Measurements from ENCODE around the gene ZNF236.

Gene ZNF236

DNA sequence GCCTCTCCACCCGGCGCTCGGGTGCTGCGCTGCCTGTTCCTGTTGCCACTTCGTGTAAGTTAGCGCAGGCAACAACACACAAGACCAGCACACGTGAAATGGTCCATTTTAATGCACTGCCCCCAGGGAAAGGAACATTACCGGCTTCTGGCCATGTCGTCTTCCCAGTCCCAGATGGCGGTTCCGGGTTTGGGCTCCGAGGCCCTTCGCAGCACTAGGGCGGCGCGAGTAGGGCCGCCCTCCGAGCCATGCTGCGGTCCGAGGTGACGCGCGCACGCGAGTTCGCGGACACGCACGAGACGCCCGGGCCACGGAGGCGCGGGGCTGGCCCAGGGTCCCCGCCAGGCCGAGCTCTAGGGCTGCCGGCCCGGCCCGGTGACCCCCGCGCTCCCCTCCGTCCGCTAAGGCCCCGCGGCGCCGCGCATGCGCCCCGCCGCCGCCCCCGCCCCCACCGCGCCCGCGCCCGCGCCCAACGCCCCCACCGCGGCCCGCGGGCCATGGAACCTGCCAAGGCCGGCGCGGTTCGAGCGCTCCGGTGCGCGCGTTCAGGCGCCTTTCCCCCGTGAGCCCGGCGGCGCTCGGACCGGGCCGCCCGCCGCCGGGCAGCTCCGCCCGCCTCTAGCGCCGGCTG lies 367 bp upstream of the ZNF236 start:
- peak; percentile 18 to 62 for DNase-seq

DNA sequence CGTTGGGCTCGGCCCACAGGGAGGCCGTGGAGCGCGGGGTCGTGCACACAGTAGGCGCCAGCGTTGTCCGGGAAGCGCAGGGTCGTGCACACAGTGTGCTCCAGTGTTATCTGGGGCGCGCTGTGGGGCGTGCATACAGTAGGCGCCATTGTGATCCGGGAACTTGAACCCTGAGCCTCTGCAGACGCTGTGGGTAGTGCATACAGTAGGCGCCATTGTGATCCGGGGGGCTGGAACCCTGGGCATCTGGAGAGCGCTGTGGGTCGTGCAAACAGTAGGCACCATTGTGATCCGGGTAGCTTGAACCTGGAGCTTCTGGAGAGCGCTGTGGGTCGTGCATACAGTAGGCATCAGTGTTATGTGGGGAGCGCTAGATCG lies 793 bp downstream of the ZNF236 start:
- no peak for DNase-seq

DNA sequence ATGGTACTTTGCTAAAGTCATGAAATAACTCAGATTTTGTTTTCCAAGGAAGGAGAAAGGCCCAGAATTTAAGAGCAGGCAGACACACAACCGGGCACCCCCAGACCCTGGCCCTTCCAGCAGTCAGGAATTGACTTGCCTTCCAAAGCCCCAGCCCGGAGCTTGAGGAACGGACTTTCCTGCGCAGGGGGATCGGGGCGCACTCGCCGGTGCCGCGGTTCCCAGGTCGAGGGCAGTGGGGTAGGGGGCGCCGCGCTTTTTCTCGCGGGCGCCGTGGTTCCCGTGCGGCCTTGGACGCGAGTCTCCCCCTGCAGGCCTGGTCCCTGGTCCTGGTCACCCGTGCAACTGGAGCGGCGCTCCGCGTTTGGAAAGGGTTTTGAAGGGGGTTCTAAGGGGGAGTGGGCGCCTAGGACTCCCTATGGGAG lies 1.2 kb downstream of the ZNF236 start:
- DNase-seq = peak in 1 of 2 donors; percentile 21

DNA sequence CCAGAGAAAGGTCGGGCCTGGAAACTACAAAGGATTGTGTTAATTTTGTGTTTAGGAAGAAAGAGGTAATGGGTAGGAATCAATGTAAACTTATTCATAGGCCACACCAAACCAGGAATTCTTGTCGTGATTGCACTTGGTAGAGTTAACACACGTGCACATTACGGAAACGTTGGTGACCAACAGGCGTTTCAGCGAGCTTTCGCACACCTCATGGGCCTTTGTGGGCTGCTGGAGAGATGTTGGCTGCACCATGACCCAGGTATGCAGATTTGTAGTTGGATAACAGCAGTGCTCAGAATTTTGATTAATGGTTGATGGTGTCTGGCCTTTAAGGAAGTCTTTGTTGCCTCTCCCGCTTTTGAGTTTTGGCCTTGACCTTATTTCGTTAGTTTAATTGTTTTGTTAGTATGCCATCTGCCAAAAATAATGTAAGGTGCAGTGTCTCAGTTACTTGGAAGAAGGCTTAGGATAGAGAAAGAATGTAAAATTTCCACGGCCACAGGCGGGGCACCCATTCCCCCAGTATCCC lies 1.9 kb downstream of the ZNF236 start:
- DNase-seq = no peak

DNA sequence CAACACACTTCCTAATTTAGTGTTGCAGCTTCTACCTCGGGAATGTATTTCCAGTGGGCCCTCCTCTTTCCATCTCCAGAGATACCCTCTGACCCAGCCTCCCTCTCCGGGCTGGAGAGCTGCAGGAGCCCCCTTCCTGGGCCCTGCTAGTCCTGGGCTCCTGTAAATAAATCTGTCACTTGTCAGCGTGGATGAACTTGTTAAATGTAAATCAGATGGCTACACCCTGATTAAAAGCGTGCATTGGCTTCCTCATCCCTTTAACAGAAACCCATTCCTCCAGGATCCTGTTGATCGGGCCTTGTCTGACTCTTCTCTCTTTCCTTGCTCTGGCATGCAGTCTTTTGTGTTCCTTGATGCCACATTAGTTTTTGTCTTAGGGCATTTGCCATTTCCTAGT lies 2.4 kb downstream of the ZNF236 start:
- no peak for DNase-seq

DNA sequence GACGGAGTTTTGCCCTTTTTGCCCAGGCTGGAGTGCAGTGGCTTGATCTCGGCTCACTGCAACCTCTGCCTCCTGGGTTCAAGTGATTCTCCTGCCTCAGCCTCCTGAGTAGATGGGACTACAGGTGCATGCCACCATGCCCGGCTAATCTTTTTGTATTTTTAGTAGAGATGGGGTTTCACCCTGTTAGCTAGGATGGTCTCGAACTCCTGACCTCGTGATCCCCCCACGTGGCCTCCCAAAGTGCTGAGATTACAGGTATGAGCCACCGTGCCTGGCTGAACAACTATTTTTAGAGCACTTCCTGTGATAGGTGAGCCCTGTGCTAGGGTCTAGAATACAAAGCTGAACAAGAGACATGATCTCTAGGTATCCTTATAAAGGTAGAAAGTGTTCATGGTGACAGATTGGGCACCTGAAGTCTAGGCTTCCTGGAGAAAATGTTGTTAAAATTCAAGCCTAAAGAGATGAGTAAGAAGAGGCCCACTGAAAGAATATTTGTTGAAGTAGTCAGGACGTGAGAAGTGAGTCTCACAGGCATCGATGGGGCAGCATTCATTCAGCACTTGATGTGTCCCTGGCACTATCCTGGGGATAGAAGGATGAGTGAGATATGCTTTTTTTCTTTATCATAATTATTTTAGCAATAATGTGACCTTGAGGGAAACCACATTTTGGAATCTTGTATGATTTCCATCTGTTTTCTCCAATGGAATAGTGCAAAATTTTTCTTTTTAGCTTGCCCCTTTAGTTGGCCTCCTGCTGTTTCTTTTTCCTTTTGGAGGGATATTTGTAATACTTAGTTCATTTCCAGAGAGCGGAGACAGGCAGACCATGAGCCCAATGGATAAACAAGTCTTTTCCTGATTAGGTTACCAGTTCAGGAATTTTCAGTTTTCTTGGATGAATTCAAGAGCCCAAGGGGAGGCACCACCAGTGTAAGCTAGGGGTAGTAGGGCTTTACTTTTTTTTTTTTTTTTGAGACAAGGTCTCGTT lies 5.1 kb downstream of the ZNF236 start:
- DNase-seq = no peak

DNA sequence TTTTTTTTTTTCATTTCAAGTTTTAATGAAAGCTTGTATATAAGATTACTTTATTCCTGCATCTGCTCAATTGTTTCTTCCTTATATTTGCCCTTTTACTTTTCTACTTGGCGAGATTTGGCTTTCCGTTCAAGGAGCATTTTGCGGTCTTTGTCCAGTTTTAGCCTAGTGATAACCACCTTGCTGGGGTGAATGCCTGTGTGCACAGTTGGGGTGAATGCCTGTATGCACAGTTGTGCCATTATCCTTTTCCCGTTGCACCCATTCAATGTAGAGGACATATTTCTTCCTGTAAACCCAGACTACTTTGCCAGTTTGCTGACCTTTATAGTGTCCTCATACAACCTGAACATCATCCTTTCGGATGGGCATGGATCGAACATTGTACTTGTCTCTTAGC lies 12.0 kb downstream of the ZNF236 start:
- no peak for DNase-seq

DNA sequence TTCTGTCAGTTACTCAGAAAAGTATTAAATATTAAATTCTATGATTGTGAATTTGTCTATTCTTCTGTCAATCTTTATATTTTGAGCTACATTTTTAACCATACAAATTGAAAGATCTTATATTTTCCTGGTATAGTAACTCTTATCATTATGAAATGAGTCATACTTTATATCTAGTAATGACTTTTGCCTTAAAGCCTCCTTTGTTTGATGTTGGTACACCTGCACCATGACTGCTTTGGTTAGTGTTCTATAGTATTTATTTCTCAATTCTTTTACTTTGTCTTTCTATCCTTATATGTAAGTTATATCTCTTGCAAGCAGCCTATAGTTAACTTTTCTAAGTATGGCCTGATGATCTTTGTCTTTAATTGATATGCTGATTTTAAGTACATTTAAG lies 13.0 kb downstream of the ZNF236 start:
- no peak for DNase-seq

DNA sequence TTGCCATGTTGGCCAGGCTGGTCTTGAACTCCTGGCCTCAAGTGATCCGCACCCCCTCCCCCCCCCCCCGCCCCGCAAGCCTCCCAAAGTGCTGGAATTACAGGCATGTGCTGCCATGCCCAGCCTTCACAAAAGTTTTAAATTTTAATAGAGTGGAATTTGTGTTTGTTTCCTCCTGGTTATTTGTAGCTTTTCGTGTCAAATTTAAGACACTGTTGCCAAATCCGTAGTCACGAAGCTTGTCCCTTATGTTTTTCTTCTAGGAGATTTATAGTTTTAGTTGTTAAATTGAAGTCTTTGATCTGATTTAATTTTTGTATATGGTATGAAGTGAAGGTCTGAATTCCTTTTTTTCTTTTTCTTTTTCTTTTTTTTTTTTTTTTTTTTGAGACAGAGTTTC lies 14.7 kb downstream of the ZNF236 start:
- DNase-seq = no peak

DNA sequence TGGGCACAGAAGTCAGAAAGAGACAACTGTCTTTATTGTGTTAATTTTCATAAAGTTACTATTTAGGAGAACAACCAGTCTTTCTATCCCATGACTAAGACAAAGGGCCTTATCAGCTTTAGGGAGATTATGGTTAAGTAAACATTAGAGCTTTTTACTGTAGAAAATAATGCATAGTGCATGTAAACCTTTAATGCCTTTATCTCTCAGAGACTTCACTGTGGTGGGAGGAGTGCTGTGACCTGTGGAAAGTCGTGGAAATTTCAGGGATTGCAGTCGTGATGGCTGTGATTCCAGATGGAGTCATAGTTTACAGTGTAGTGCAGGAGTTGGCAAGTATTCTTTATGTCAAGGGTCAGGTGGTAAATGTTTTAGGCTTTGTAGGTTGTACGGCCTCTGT lies 15.8 kb downstream of the ZNF236 start:
- DNase-seq = no peak

DNA sequence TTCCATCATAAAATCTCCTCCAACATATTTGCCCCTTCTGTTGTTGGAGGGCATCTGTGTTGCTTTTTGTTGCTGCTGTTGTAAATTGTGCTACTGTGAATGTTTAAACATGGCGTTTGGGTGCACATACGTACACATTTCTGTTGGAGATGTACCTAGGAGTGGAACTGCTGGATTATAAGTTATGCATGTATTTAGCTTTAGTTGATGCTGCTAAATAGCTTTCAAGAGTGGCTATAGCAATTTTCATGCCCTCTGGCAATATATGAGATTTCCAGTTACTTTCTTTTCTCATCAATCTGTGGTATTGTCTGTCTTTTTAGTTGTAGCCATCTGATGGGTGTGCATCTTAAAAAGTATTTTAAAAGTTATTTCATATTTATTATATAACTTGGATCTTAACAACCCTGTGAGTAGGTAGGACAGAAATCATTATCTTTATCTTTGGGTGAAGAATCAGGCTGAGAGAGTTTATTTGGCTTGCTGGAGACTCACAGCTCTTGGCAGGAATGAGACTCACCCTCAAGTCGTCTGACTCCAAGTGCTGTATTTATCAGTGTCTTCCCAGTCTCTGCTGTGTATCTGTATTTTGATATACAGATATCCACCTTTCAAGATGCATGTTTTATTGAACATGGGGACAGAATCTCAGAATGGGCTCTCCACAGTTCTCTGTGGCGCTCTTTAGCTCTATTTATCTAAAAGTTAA lies 16.9 kb downstream of the ZNF236 start:
- DNase-seq = no peak

DNA sequence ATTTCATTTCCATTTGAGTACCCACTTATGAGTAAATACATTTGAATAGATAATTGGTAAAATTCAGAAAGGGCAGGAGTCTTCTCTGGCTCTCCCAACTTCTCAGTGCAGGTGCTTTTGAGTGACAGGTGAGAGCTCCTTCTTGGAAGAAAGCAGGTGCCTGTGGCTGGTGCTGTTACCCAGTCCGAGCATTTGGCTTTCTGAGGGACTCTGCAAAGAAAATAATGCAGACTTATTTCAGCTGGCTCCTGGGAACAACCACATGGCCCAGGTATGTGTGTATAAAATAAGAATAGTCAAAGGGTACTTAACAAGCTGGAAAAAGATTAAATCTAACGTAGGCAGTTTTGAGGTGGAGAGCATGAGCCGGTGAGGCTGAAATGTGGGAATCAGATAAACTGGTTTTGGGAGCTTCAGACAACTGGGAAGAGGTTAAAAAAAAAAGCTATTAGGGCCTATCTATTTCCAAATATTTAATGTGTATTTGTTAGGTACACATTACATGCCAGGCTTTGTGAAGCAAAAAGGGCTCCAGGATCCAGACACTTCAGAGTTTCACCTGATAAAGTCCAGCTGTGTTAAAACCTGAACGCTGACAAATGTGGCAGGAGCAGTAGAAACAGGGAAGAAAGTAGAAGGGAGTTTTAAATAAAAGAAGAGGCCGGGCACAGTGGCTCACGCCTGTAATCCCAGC lies 20.6 kb downstream of the ZNF236 start:
- no peak for DNase-seq

DNA sequence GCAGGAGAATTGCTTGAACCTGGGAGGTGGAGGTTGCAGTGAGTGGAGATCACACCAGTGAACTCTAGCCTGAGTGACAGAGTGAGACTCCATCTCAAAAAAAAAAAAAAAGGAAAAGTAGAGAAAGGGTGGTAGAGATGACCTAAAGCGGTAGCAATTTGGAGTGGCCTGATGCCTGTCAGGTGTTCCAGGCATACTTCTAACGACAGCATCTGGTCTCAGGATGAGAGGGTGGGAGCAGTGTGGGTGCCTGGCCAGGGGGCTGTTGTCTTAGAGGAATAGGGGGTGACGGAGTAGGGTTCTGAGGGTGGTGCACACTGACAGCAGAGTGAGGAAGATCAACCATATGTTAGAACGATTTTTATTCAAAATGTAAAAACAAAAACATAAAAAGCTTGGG lies 21.8 kb downstream of the ZNF236 start:
- DNase-seq = no peak

DNA sequence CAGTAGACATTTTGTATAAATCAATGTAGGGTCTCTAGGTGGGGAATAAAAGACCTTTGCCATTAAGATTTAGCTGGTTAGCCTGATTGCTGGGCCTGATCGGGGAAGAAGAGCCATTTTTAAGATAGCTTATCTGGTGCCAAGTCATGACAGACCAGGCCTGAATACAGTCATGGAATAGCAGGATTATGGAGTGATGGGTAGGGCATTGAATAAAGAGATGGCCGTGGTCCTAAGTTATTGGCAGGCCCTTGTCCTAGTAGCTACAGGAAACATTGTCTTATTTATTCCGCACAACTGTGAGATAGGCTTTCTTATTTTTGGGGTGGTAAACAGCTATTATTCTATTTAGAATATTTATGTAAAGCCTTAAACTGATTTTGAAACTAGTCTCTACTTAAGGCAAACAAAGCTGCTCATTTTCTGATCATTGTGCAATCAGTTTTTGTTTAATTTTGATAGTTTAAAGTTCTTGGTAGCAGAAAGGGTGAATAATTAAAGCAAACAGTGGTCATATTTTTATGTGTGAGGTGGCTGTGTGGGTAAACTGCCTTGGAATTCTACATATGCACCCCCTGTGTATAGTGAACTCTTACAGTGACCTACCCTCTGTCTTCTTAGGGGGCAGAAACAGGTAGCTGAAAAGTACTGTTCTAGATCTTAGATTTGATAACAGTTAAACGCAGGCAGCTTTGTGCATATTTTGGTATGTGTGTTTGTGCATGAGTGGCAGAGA lies 22.6 kb downstream of the ZNF236 start:
- no peak for DNase-seq

DNA sequence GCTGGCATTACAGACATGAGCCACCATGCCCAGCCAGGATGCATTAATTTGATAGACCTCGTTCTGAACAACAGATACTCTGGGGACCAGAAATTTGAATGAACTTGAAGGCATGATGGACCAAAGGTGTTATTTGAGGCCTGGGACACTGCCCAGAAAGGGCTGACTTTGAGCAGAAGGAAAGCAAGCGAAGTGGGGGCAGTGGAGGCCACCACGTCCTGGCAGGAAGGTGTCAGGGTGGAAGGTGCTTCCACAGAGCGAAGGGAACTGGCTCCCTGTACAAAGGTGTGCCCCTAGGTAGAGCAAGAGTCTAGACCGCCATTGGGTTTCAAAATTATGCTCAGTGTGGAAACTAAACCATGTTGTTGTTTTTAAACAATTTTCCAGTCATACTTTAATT lies 23.9 kb downstream of the ZNF236 start:
- DNase-seq = no peak

DNA sequence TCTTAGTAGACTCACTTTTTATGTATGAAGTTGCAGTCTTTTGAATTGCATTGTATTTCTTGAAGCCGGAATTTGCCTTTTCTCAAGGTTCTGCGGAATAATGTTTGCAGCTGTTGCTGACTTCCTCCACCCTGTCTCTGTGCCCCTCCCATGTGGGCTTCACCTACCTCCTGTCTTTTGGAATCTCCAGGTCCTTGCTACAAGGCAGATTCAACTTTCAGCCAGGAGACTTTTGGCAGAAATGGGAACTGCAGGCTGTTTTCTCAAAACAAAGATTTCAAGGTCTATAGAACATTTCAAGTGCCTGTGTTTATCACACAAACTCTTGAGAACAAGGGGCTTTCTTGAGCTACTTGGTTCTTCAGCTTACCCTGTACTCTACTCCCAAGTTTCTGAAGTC lies 25.6 kb downstream of the ZNF236 start:
- no peak for DNase-seq

DNA sequence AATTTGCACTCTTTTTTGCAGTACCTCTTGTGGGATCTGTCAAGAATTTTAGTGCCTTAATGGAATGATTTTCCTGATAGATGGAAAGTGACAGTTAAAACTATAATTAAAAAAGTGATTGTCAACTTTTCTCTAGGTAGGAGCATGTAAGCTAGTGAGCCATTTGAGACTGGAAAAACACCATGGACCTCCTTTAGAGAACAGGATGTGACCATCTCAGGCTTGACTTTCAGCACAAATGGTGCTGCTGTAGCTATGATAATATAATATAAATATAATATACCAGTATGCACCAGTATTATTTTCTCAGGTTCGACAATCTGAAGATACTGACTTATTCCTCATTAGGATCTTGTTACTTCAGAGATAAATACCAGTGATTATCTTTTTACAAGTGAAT lies 27.8 kb downstream of the ZNF236 start:
- DNase-seq = no peak

DNA sequence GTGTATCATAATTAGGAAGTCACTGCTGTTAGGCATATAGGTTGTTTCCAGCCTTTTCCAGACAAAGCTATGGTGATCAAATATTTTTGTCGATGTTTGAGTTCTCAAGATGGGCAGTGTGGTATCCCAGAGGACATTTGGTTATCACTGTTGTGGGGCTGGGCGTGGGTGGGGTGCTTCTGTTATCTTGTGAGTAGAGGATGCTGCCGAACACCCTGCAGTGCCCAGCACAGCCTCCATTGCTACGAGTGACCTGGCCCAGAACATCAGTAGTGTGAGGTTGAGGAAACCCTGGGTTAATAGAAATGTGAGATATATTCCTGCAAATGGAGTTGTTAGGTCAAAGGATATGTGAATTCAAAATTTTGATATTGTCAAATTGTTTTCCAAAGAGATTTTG lies 33.2 kb downstream of the ZNF236 start:
- no peak for DNase-seq

DNA sequence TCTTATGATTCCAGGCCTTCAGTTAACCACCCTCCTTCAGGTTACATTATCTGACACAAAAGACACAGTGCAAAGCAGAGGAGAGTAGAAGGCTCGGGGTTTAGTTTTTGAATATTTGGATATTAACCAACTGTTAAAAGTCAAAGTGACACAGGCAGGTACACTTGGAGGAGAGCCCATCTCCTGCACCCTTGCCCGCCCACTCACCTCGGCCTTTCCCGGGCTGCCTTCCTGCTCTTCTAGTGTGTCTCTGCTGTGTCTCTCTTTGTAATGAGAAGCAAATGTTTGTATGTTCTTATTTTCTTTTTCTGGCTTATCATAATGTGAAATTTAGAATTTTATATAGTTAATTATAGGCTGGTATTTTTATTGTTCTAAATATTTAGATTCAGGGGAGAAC lies 35.1 kb downstream of the ZNF236 start:
- DNase-seq = no peak

DNA sequence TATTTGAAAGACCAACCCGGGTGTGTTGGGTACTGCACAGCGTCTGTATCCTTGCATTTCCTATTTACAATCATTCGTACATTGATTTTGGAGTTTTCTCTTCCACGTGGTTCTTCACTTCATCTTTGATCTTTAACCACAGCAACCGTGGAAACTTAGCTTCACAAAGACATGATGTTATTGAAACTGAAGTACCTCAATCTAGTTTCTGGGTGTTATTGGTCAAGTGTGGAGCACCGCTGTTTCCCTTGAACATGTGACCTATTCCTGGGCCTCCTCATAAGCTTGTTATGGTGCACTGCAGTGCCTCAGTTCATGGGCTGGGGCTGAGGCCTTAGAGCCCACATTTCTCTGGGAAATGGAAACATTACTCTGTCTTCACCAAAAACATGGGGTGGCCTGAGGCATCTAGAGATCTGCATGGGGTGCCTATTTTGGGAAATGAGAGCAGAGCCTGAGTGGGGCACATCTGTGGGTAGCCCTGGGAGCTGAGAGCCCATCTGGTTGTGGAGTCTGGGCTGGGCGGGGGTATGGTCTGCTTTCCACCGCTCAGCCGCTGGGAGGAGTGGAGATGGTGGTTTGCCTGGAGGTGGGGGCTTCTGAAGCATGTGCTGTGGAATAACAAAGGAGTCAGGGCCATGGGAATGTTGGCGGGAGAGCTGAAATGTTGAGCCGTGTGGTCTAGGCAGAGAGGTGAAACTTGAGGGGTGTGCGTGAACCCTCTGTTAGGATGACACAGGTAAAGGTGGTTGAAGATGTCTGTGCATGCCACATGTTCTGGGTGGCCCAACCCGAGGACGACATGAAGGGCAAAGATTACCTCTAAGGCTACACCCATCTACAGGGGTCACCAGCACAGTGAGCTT lies 37.4 kb downstream of the ZNF236 start:
- DNase-seq = no peak

DNA sequence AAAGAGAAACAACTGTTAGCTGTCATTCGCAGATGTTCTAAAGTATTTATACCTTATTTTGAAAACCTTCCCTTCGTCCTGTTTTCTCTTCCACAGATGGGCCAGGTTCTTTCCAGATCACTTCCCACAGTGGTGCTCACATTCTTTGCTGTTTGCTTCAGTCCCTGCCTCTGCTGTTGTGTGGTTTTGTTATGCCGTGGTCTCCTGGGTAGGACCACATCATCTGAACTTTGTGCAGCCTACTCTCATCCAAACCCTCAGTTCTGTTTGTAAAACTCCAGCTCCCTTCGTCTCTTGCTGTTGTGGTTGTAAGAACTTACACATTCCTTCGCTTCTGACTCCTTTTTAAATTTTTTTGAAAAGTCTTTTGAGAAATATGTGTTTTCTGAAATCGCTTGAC lies 38.1 kb downstream of the ZNF236 start:
- no peak for DNase-seq

All from bone marrow (tissue), 2 donors.